DND-41 (cell line): Measurements from ENCODE around the gene MBOAT1.

Source experiments
- CTCF ChIP-seq: IDR thresholded peaks from 2 replicates; pipeline ENCODE4 v1.5.1; 2012; ENCODE audit warnings: borderline replicate concordance, low read length, moderate library complexity, mild to moderate bottlenecking; ENCODE audit not compliant: poor library complexity, severe bottlenecking; ENCODE audit errors: extremely low read depth
- EZH2 ChIP-seq: IDR thresholded peaks from 3 replicates; pipeline ENCODE4 v1.6.1; 2012; ENCODE audit warnings: borderline replicate concordance, low read depth, mild to moderate bottlenecking, moderate library complexity, low read length, inconsistent platforms; ENCODE audit not compliant: severe bottlenecking

DNA sequence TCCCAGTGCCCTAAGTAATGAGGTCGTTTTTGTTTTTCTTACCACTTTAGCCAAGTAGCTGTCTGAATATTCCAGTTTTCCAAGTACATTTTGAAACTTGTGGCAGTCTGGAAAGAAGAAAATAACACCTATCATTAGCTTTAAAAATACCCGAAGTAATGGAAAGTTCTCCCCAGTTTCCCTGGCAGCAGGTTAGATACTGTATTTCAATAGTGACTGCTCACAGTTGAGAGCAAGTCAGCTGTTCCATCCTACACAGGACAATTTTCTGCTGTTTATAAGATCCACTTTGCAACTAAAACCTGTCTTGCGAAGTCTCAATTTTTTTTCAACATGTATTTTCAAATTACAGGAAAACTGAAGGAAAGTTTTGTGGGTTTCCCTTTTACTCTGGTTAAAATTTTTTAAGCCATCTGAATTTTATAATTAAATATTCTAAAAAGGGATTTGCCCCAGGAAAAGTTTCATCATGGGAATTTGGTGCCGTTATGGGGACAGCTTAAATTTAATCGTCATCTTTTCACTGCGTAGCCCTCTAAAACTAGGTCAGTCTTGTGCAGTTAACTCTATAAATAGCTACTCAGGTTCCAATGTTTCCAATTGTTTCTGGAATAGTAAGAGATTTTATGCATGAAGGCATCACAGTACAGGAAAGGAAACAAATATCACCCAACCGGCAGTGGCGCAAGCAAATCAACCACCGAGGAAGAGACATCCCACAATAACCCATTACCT lies 96.9 kb downstream of the MBOAT1 start:
- no peak for TF ChIP-seq CTCF
- TF ChIP-seq EZH2, result no peak
